GM10248 (cell line): ENCODE results near the gene TPX2.

Experiments
- CTCF ChIA-PET: fragments of 300-600 bp; sonication (Branson Sonifier 250); formaldehyde crosslinking; extraction: SDS; loops from one replicate; lab custom pipeline; 2021; ENCODE audit warnings: antibody characterized with exemption; lab: Yijun Ruan, JAX
- POLR2A ChIA-PET: fragments of 350-650 bp; sonication (Branson Sonifier 250); formaldehyde crosslinking; extraction: SDS; loops from one replicate; lab custom pipeline; 2020; ENCODE audit warnings: antibody characterized with exemption; lab: Yijun Ruan, JAX
- DNase-seq: peaks from one replicate; pipeline ENCODE4 v3.0.0; 2012; ENCODE audit errors: extremely low spot score
- CTCF ChIP-seq: IDR thresholded peaks from 2 replicates; pipeline ENCODE4 v1.5.1; 2012; ENCODE audit warnings: mild to moderate bottlenecking, low read depth; ENCODE audit errors: extremely low read depth, missing control alignments, control extremely low read depth

TPX2 gene

GRCh38 chr20:31790401-31790800, 51.3 kb downstream of the TPX2 start:
- DNase-seq, result no peak
- ChIA-PET CTCF (no interaction called here), POLR2A (no interaction called here)
- no peak for TF ChIP-seq CTCF

GRCh38 chr20:31797364-31797763, 58.3 kb downstream of the TPX2 start:
- POLR2A ChIA-PET, result no interaction called here
- TF ChIP-seq CTCF, result no peak
- DNase-seq, result no peak
- CTCF ChIA-PET, result interaction anchor here (0.7 to 1.0 kb wide), 2 partner anchors 8 to 306 kb away, joined by 3 read pairs; no protein-coding TSS in a partner anchor

GRCh38 chr20:31801508-31801907, 62.4 kb downstream of the TPX2 start:
- TF ChIP-seq CTCF, result no peak
- CTCF ChIA-PET, result no interaction called here
- no peak for DNase-seq
- POLR2A ChIA-PET, result no interaction called here

- ChIA-PET POLR2A (no interaction called here), CTCF (interaction anchor here (1.5 to 2.8 kb wide), 2 partner anchors 10 to 19 kb away, joined by 3 to 13 read pairs; no protein-coding TSS in a partner anchor)
- TF ChIP-seq CTCF, result no peak
- no peak for DNase-seq
Observed at GRCh38 chr20:31803552-31804291, 64.6 kb downstream of the TPX2 start.

- ChIA-PET CTCF (interaction anchor here (1.4 to 5.0 kb wide), 4 partner anchors 11 to 225 kb away, joined by 3 to 42 read pairs (median 4); no protein-coding TSS in a partner anchor), POLR2A (no interaction called here)
- no peak for TF ChIP-seq CTCF
- no peak for DNase-seq
Observed at GRCh38 chr20:31806564-31807355, 67.7 kb downstream of the TPX2 start.

- no peak for DNase-seq
- ChIA-PET POLR2A (no interaction called here), CTCF (interaction anchor here (0.7 to 5.0 kb wide), 11 partner anchors 9 to 174 kb away, joined by 3 to 42 read pairs (median 3); partner anchors contain the start of gene FOXS1)
Observed at GRCh38 chr20:31808481-31808880, 69.4 kb downstream of the TPX2 start.

More at GRCh38 chr20:31808481-31808880, 69.4 kb downstream of the TPX2 start:
- TF ChIP-seq CTCF, result no peak
